Measurements from ENCODE around the gene CTNNAL1. TPM values are rescaled to one million over a fixed set of nuclear protein-coding genes. Genes with fewer than 3 reads are reported as not detected.

The CTNNAL1 gene
- total and polyA plus RNA-seq, 9 of the 15 experiments (the other 6 are each of a cell fraction or from before 2014, with no cell fraction given), result 23.2 to 78.0 (median 46.7) TPM

GRCh38 chr9:109012009-109012875 is 1.1 kb downstream of the CTNNAL1 start (continued):
- no peak for TF ChIP-seq SIRT6 (IDR thresholded peaks at IDR 0.05; ENCODE audit: low read depth, low read length)
- TF ChIP-seq ZNF707 (CRISPR knock-in tag; conservative IDR thresholded peaks at IDR 0.05), result no peak
- no peak; the same call in 1 of the 2 replicates for TF ChIP-seq NFIC (IDR thresholded peaks at IDR 0.05)
- TF ChIP-seq NR4A1 (CRISPR knock-in tag; IDR thresholded peaks at IDR 0.05), result no peak
- no peak for TF ChIP-seq NR4A1 (tag; IDR thresholded peaks at IDR 0.05)
- TF ChIP-seq NCOA6 (IDR thresholded peaks at IDR 0.05), result no peak
- peak in 1 of 2 experiments; percentile 82; a peak in 2 of 4 replicates for TF ChIP-seq HDAC1 (IDR thresholded peaks at IDR 0.05)
- TF ChIP-seq MLLT1 (IDR thresholded peaks at IDR 0.05), result peak in 1 of 2 experiments; percentile 39; a peak in 1 of 4 replicates
- TF ChIP-seq, protein P1, sequence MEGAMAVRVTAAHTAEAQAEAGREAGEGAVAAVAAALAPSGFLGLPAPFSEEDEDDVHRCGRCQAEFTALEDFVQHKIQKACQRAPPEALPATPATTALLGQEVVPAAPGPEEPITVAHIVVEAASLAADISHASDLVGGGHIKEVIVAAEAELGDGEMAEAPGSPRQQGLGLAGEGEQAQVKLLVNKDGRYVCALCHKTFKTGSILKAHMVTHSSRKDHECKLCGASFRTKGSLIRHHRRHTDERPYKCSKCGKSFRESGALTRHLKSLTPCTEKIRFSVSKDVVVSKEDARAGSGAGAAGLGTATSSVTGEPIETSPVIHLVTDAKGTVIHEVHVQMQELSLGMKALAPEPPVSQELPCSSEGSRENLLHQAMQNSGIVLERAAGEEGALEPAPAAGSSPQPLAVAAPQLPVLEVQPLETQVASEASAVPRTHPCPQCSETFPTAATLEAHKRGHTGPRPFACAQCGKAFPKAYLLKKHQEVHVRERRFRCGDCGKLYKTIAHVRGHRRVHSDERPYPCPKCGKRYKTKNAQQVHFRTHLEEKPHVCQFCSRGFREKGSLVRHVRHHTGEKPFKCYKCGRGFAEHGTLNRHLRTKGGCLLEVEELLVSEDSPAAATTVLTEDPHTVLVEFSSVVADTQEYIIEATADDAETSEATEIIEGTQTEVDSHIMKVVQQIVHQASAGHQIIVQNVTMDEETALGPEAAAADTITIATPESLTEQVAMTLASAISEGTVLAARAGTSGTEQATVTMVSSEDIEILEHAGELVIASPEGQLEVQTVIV (CRISPR knock-in tag; IDR thresholded peaks at IDR 0.05; ENCODE audit: borderline replicate concordance), result no peak
- TF ChIP-seq SUPT5H (IDR thresholded peaks at IDR 0.05), result no peak
- TF ChIP-seq, protein P2, sequence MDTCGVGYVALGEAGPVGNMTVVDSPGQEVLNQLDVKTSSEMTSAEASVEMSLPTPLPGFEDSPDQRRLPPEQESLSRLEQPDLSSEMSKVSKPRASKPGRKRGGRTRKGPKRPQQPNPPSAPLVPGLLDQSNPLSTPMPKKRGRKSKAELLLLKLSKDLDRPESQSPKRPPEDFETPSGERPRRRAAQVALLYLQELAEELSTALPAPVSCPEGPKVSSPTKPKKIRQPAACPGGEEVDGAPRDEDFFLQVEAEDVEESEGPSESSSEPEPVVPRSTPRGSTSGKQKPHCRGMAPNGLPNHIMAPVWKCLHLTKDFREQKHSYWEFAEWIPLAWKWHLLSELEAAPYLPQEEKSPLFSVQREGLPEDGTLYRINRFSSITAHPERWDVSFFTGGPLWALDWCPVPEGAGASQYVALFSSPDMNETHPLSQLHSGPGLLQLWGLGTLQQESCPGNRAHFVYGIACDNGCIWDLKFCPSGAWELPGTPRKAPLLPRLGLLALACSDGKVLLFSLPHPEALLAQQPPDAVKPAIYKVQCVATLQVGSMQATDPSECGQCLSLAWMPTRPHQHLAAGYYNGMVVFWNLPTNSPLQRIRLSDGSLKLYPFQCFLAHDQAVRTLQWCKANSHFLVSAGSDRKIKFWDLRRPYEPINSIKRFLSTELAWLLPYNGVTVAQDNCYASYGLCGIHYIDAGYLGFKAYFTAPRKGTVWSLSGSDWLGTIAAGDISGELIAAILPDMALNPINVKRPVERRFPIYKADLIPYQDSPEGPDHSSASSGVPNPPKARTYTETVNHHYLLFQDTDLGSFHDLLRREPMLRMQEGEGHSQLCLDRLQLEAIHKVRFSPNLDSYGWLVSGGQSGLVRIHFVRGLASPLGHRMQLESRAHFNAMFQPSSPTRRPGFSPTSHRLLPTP (IDR thresholded peaks at IDR 0.05; ENCODE audit: borderline replicate concordance, extremely low read depth, insufficient read length), result no peak
- peak; percentile 77 for TF ChIP-seq SMARCE1 (IDR thresholded peaks at IDR 0.05)
- no peak for TF ChIP-seq ZNF551 (CRISPR knock-in tag; IDR thresholded peaks at IDR 0.05)
- TF ChIP-seq ASH1L (IDR thresholded peaks at IDR 0.05; ENCODE audit: borderline replicate concordance, low read depth, partially characterized antibody), result no peak
- TF ChIP-seq EGR1 (conservative IDR thresholded peaks at IDR 0.05), result peak; percentile 59
- no peak for TF ChIP-seq ZNF584 (CRISPR knock-in tag; IDR thresholded peaks at IDR 0.05; ENCODE audit: low read depth)
- TF ChIP-seq, protein P3, sequence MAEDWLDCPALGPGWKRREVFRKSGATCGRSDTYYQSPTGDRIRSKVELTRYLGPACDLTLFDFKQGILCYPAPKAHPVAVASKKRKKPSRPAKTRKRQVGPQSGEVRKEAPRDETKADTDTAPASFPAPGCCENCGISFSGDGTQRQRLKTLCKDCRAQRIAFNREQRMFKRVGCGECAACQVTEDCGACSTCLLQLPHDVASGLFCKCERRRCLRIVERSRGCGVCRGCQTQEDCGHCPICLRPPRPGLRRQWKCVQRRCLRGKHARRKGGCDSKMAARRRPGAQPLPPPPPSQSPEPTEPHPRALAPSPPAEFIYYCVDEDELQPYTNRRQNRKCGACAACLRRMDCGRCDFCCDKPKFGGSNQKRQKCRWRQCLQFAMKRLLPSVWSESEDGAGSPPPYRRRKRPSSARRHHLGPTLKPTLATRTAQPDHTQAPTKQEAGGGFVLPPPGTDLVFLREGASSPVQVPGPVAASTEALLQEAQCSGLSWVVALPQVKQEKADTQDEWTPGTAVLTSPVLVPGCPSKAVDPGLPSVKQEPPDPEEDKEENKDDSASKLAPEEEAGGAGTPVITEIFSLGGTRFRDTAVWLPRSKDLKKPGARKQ (CRISPR knock-in tag; IDR thresholded peaks at IDR 0.05), result no peak
- TF ChIP-seq SETDB1 (IDR thresholded peaks at IDR 0.05; ENCODE audit: low read length), result no peak
- TF ChIP-seq TEAD4 (IDR thresholded peaks at IDR 0.05; ENCODE audit: low read length), result 0 out of 2 replicates have a peak, but pooled peaks have one; percentile 27
- no peak for TF ChIP-seq TEAD4 (CRISPR knock-in tag; IDR thresholded peaks at IDR 0.05; ENCODE audit: borderline replicate concordance)
